ENCODE data around the gene SH3BP4.

The SH3BP4 gene

GRCh38 chr2:235021752-235022151 lies 69.9 kb downstream of the SH3BP4 start:
- DNase-seq, result no peak

DNA sequence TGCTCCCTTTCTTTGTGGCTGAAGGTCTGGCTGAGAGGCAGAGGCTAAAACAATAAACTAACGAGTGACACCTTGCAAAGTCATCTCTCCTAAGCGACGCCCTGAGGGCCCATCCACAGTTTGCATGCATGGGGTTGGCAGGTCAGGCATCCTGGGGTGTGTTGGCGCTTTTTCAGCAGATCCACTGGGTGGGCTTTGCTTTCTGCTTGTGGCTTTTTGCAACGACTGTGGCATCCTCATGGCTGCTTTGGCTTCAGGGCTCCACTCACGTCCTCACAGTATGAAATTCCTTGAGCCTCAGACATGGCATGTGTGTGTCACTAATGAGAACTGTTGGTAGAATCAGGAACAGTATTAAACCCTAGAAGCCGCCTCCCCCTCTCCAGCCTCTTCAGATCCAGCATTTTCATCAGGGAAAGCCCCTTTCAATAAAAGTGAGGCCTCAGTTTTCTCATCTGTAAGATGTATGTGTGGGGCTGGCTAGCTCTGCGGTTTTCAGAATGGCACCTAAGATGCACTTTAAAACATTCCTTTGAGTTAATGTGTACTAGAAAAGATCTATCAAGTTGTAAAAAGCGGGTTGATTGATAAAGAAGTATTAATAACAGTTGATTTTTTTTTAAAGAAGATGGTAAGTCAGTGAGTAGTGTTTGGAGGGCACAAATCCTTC lies 72.5 kb downstream of the SH3BP4 start:
- no peak for DNase-seq

GRCh38 chr2:235024931-235025773 lies 73.3 kb downstream of the SH3BP4 start:
- no peak for DNase-seq

GRCh38 chr2:235025800-235026536 lies 74.2 kb downstream of the SH3BP4 start:
- no peak for DNase-seq

DNA sequence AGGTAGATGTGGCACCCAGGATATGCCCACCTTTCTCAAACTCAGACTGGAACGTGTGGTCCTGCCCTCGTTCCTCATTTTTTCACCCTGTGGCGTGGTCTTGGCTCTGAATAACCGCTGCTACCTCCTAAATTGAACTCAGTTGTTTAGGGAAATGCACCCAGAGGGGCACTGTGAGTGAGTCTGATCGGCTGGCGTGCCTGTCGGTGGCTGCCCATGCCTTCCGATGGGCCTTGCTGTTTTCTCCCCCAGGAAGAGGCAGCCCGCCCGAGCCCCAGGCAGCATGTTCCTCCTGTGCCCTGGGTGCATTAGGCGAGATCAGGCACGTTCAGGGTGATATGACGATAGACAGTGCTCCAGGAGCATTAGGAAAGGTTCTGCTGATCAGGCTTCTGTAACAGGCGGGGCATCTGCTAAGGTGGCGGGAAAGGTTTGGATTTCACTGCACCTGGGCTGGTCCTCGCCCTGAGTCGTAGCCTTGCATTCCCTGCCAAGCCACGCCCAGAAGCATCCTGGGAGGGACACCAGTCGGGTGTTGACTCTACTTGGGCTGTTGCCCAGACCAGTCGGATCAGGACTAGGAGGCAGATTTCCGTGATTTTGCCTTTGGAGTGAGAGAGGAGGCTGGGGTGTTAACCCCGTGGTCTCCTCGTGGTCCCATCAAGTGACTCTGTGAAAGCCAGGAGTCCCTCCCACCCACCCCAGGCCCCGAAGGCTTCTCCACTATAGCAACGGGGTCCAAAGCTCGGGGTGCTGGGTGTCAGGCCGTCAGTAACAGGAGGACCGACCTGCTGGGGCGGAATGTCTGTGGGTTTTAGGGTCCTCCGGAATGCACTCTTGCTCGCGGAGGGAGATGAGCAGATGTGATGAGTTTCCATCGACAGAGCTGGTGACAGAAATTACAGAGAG lies 75.1 kb downstream of the SH3BP4 start:
- no peak for DNase-seq

DNA sequence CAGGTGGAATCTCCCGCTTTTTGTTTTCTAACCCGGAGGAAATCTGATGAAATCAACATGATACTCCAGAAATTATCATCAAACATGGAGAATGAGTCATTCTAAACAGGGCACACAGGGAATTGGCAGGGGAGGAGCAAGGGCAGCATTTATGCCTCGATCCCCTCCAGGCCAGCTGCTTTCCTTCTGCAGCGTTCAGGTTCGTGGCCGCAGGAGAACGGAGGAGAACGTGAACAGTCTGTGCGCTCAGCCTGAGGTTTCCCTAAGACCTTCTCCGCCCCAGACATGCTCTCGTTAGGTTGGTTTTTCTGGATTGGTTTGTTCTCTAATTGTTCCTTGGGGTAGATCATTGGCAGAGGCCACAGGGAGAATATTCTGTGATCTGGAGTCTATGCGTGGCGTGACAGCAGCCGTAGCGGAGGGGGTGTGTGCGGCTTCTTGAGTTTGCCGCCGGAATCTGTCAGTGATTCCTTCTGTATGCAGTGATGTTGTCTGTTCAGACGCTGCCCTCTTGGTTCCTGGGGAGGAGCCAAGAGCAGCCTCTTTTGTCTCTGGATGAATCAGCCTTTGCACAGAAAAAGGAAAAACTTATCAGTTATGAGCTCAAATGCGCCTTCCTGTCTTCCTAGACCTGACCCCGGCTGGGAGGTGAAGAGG lies 75.9 kb downstream of the SH3BP4 start:
- DNase-seq, result no peak

GRCh38 chr2:235028646-235029045 lies 76.8 kb downstream of the SH3BP4 start:
- DNase-seq, result no peak

DNA sequence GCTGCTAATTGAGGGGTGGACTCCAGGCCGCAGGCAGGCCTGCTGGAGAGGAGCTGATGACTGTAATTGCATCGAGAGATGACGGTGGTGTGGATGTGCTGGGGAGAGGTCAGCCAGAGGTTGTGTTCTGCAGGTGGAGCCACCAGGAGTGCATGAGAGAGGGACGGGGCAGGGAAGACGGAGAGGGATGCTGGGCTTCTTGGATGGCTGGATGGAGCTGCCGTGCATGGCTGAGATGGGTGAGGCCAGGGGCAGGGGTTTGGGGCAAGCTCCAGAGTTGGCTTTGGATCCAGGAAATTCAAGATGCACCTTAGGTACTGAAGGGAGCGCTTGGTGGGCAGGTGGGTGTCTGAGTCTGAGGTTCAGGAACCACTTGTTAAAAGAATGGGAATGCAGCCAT lies 77.2 kb downstream of the SH3BP4 start:
- no peak for DNase-seq

DNA sequence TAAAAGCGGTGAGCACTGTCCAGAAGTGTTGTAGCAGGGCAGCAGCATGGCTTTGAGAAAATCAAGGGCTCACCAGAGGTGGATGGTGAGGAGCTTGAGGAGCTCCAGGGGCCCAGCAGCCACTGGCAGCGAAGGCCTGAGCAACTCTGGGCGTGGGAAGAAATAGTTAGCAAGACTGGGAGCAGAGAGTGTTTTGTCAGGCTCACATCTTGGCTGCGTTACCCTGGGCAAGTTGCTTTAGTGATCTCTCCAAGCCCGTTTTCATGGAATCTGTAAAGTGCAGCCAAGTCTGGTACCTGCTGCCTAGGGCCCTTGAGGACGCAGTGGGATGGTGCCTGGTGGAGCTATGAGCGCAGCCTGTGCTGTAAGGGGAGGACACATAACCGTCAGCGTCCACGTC lies 78.3 kb downstream of the SH3BP4 start:
- DNase-seq, result no peak

GRCh38 chr2:235030936-235031335 lies 79.1 kb downstream of the SH3BP4 start:
- no peak for DNase-seq

DNA sequence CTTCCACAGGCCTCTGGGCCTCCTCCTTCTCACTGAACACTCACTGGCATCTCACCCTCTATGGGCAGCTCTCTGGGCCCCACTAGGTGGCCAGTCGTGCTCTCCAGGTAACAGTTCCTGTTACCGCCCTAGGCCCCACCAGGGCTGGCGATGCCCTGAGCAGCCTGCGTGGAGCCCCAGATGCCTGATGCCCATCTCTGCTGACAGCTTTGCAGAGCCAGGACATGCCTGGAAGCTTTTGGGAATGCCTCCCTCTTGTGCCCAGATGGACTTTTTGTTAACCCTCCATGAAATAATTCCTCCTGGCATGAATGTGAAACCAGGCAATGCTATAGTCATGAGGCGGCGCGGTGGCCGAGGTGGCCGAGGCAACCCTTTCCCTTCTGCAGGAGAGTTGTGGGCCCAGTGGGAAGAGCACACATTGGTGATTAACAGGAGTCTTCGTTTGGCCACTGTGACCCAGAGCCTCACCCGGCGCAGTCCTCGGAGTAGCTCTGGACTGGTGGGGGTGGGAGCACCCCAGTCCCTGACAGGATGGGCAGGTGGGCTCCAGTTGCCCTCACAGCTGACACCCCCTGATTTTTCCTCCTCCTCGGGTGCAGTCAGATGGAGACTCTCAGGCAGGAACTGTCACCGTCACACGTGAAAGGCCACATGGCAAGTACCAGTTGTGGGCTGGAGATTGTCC lies 80.0 kb downstream of the SH3BP4 start:
- no peak for DNase-seq

- no peak for DNase-seq
These were observed 80.6 kb downstream of the SH3BP4 start for GRCh38 chr2:235032466-235032865.

- no peak for DNase-seq
These were observed 81.1 kb downstream of the SH3BP4 start for GRCh38 chr2:235032949-235033348.

- DNase-seq, result no peak
These were observed 82.7 kb downstream of the SH3BP4 start for GRCh38 chr2:235034265-235035118.

- DNase-seq, result no peak
These were observed 85.9 kb downstream of the SH3BP4 start for GRCh38 chr2:235037604-235038166.

GRCh38 chr2:235041221-235041917 lies 89.6 kb downstream of the SH3BP4 start:
- no peak for DNase-seq

- DNase-seq, result no peak
These were observed 90.2 kb downstream of the SH3BP4 start for GRCh38 chr2:235041918-235042575.

DNA sequence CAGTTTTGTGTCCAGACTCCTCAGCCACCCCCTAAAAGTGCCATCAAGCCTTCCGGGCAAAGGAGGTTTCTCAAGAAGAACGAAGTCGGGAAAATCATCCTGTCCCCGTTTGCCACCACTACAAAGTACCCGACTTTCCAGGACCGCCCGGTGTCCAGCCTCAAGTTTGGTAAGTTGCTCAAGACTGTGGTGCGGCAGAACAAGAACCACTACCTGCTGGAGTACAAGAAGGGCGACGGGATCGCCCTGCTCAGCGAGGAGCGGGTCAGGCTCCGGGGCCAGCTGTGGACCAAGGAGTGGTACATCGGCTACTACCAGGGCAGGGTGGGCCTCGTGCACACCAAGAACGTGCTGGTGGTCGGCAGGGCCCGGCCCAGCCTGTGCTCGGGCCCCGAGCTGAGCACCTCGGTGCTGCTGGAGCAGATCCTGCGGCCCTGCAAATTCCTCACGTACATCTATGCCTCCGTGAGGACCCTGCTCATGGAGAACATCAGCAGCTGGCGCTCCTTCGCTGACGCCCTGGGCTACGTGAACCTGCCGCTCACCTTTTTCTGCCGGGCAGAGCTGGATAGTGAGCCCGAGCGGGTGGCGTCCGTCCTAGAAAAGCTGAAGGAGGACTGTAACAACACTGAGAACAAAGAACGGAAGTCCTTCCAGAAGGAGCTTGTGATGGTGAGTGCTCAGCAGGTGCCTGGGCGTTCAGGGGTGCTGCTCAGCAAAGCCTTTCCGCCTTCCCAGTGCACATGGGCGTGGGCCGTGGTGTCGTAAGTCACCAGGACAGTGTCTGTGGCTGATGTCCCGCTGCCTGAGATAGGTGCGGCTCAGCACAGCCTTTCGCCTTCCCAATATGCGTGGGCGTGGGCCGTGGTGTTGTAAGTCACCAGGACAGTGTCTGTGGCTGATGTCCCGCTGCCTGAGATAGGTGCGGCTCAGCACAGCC lies 91.0 kb downstream of the SH3BP4 start:
- no peak for DNase-seq

Measured in stimulated activated CD8-positive, alpha-beta memory T cell treated with anti-CD3 and anti-CD28 coated beads, Interleukin-4, amount 100 ng/mL, for 48 hours (primary cell).